Kidney (tissue), 14 donors: ENCODE data around the gene GSN. TPM values are rescaled to one million over a fixed set of nuclear protein-coding genes. Genes with fewer than 3 reads are reported as not detected.

ENCODE experiments used
- DNase-seq, 5 donors: peaks; one replicate each; pipeline ENCODE4 v3.0.0-alpha.2; 2013 to 2020
- FAIRE-seq: peaks from 2 replicates; lab custom pipeline; 2012; peaks lifted over from hg19 to GRCh38; lab: Jason Lieb, UNC
- H3K27ac ChIP-seq, 2 donors: one replicate each; pipeline ENCODE4 v1.7.0; 2013; ENCODE audit warnings: low read depth in 2 of 2, low read length in 2 of 2, inconsistent platforms in 1 of 2
- H3K27me3 ChIP-seq: one replicate; pipeline ENCODE4 v1.7.1; 2013; ENCODE audit warnings: low read length, inconsistent platforms; ENCODE audit not compliant: control insufficient read depth, insufficient read depth
- H3K36me3 ChIP-seq, 3 donors: one replicate each; pipeline versions ENCODE4 v1.7.0 to v1.7.1; 2013; ENCODE audit warnings: low read length in 3 of 3, control low read depth in 1 of 3, inconsistent platforms in 1 of 3; ENCODE audit not compliant: insufficient read depth in 3 of 3, control insufficient read depth in 2 of 3
- H3K4me1 ChIP-seq, 3 donors: one replicate each; pipeline versions ENCODE4 v1.7.0 to v1.7.1; 2013; ENCODE audit warnings: low read length in 3 of 3, inconsistent platforms in 1 of 3, low read depth in 1 of 3; ENCODE audit not compliant: control insufficient read depth in 2 of 3, insufficient read depth in 2 of 3
- H3K4me3 ChIP-seq, 3 donors: one replicate each; pipeline versions ENCODE4 v1.7.0 to v1.8.1; 2013; ENCODE audit warnings: low read length in 3 of 3, control low read depth in 1 of 3, inconsistent platforms in 1 of 3
- H3K9ac ChIP-seq, 3 donors: one replicate each; pipeline versions ENCODE4 v1.7.0 to v1.7.1; 2013; ENCODE audit warnings: low read length in 3 of 3, control low read depth in 1 of 3, inconsistent platforms in 1 of 3
- H3K9me3 ChIP-seq, 3 donors: one replicate each; pipeline versions ENCODE4 v1.7.0 to v1.7.1; 2013; ENCODE audit warnings: low read length in 3 of 3, control low read depth in 1 of 3, inconsistent platforms in 1 of 3; ENCODE audit not compliant: control insufficient read depth in 2 of 3, insufficient read depth in 1 of 3
- CTCF ChIP-seq: IDR thresholded peaks from 3 replicates; pipeline ENCODE4 v1.5.1; 2012; ENCODE audit warnings: mild to moderate bottlenecking, moderate library complexity, borderline replicate concordance; ENCODE audit not compliant: insufficient read depth; ENCODE audit errors: extremely low read depth
- intact Hi-C: fragments of 100-400 bp; cut with DNase I; formaldehyde crosslinking; loops from one replicate; pipeline ENCODE4 v1.11.1; 2022
- polyA plus RNA-seq: library from polyadenylated mRNA; stranded (reverse); fragments of 350-450 nt; fragmentation: Illumina TruSeq; extraction: RNeasy Lipid Tissue Mini Kit (QIAGEN cat#74804); gene quantifications from one replicate; pipeline ENCODE4 v1.2.3, GENCODE V29; 2014; ENCODE audit warnings: low read depth, low replicate concordance; ENCODE audit not compliant: insufficient read depth
- total RNA-seq: library from RNA; stranded (reverse); fragmentation: NEBNext Ultra II Directional; extraction: Animal tissue kit (Norgen Biotek cat#: 25700); gene quantifications from one replicate; pipeline ENCODE4 v1.2.1, GENCODE V29; 2021
- donor health status: control.
- donor health status: control.
- donor health status: control.
- donor health status: control.
- donor health status: control.
- donor health status: DM: yes; HTN: yes; CAD: no.
- donor health status: Normal renal cell carcinoma (clear cell type).

The GSN gene
- total and polyA plus RNA-seq, 2 donors from 2014 or later: 235 to 511 TPM

GRCh38 chr9:121273064-121273775 lies 5.3 kb downstream of the GSN start:
- intact Hi-C loops: no loop called here
- FAIRE-seq: no peak
- no peaks in the 10 kb centered on the region for H3K36me3 ChIP-seq

GRCh38 chr9:121274851-121275250 lies 6.9 kb downstream of the GSN start:
- intact Hi-C loops: no loop called here
- Histone ChIP-seq H3K27me3 (no peaks in the 10 kb centered on the region), H3K4me1 (peaks cover 0 to 26% (median 22%) of the 10 kb centered on the region in 3 donors), H3K36me3 (no peaks in the 10 kb centered on the region), H3K9me3 (no peaks in the 10 kb centered on the region), H3K27ac (no peak overlapping the region), H3K9ac (no peak overlapping the region), H3K4me3 (no peak overlapping the region)
- FAIRE-seq (no peak), DNase-seq (no peak)
- TF ChIP-seq CTCF: no peak

More at GRCh38 chr9:121273064-121273775, 5.3 kb downstream of the GSN start:
- Histone ChIP-seq H3K4me1 (peaks cover 0 to 17% (median 8%) of the 10 kb centered on the region in 3 donors), H3K9me3 (no peaks in the 10 kb centered on the region), H3K27ac (no peak overlapping the region), H3K9ac (no peak overlapping the region), H3K4me3 (no peak overlapping the region), H3K27me3 (no peaks in the 10 kb centered on the region)
- no peak for DNase-seq
- no peak for TF ChIP-seq CTCF

- FAIRE-seq (no peak), DNase-seq (no peak)
- Histone ChIP-seq H3K9ac (no peak overlapping the region), H3K9me3 (no peaks in the 10 kb centered on the region), H3K27me3 (no peaks in the 10 kb centered on the region), H3K36me3 (no peaks in the 10 kb centered on the region), H3K4me1 (peaks cover 0 to 35% (median 25%) of the 10 kb centered on the region in 3 donors), H3K27ac (no peak overlapping the region), H3K4me3 (no peak overlapping the region)
- TF ChIP-seq CTCF: no peak
- intact Hi-C loops: no loop called here
Observed at GRCh38 chr9:121275781-121276658, 8.1 kb downstream of the GSN start.
